H1 (cell line): ENCODE data around the gene CMTM1. TPM values are rescaled to one million over a fixed set of nuclear protein-coding genes. Genes with fewer than 3 reads are reported as not detected.

Source experiments
- BACH1 ChIP-seq: IDR thresholded peaks from 2 replicates; pipeline ENCODE4 v1.6.1; 2012; ENCODE audit warnings: low read length, improper control_type of control experiment
- CTBP2 ChIP-seq: IDR thresholded peaks from 2 replicates; pipeline ENCODE4 v1.7.0; 2011; ENCODE audit warnings: borderline replicate concordance, mild to moderate bottlenecking, moderate library complexity, mixed read lengths, low read length; ENCODE audit not compliant: insufficient read depth, insufficient read length
- EP300 ChIP-seq, 2 experiments: IDR thresholded peaks; 1 replicate in 1 of 2; 2 replicates in 1 of 2; pipeline ENCODE4 v1.6.1; 2011 to 2012; ENCODE audit warnings: low read depth in 2 of 2, low read length in 2 of 2, mild to moderate bottlenecking in 2 of 2, borderline replicate concordance in 1 of 2, inconsistent platforms in 1 of 2, moderate library complexity in 1 of 2
- JUND ChIP-seq: IDR thresholded peaks from 2 replicates; pipeline ENCODE4 v1.6.1; 2011; ENCODE audit warnings: mild to moderate bottlenecking, improper control_type of control experiment, low read length
- MAFK ChIP-seq: IDR thresholded peaks from 2 replicates; pipeline ENCODE4 v1.6.1; 2012; ENCODE audit warnings: low read depth, mild to moderate bottlenecking, improper control_type of control experiment, low read length
- MAX ChIP-seq: IDR thresholded peaks from 2 replicates; pipeline ENCODE4 v1.6.1; 2012; ENCODE audit warnings: inconsistent platforms
- POLR2A ChIP-seq, 2 experiments: IDR thresholded peaks; 1 replicate in 1 of 2; 2 replicates in 1 of 2; pipeline ENCODE4 v1.6.1; 2011; ENCODE audit warnings: low read depth in 2 of 2, low read length in 2 of 2, mild to moderate bottlenecking in 2 of 2; ENCODE audit errors: control extremely low read depth in 1 of 2
- RXRA ChIP-seq: IDR thresholded peaks from 2 replicates; pipeline ENCODE4 v1.6.1; 2011; ENCODE audit warnings: low read depth, mild to moderate bottlenecking, low read length, moderate library complexity; ENCODE audit not compliant: insufficient read depth
- polyA plus RNA-seq, 7 experiments: library from polyadenylated mRNA; depleted of rRNA in 3 of 7; stranded (reverse) in 5 of 7; unstranded in 2 of 7; fragments of >200 nt in 5 of 7; fragments of 200-250 nt in 2 of 7; gene quantifications; 1 replicate in 5 of 7; 2 replicates in 1 of 7; 4 replicates in 1 of 7; pipeline versions ENCODE4 v1.2.1 to v1.2.3, GENCODE V29; 2011 to 2013; ENCODE audit warnings: missing spikeins in 2 of 7, mixed read lengths in 2 of 7
- total RNA-seq: library from RNA; stranded (reverse); fragmentation: NEBNext Ultra II Directional; extraction: Animal tissue kit (Norgen Biotek cat#: 25700); gene quantifications from 2 replicates; pipeline ENCODE4 v1.2.1, GENCODE V29; 2021

CMTM1 gene
- total and polyA plus RNA-seq, 2 of the 8 experiments (the other 6 are each of a cell fraction or from before 2014, with no cell fraction given) = 1.2 to 2.0 TPM

- TF ChIP-seq EP300 (IDR thresholded peaks at IDR 0.05; ENCODE audit: borderline replicate concordance in 1 of 2, low read depth in 2 of 2, low read length in 2 of 2) (no peak), BACH1 (no peak), MAFK (no peak), JUND (no peak), CTBP2 (no peak), MAX (no peak), POLR2A (IDR thresholded peaks at IDR 0.05; ENCODE audit: control extremely low read depth in 1 of 2, low read depth in 2 of 2, low read length in 2 of 2) (no peak), RXRA (no peak)
- TF ChIP-seq, all 59 proteins: peak for 0
Observed at GRCh38 chr16:66574081-66574480, 7.8 kb downstream of the CMTM1 start (continued).
